A204.1 (cell line): ENCODE results near the gene ARL4D.
"Not testable (repeated sequence)": the region's sequence is repeated elsewhere in the genome, so short reads cannot be mapped to it uniquely, and the experiment has no call there.

ENCODE experiments used
- FAIRE-seq: peaks from 2 replicates; lab custom pipeline; 2012; peaks lifted over from hg19 to GRCh38; lab: Jason Lieb, UNC

Gene ARL4D, protein sequence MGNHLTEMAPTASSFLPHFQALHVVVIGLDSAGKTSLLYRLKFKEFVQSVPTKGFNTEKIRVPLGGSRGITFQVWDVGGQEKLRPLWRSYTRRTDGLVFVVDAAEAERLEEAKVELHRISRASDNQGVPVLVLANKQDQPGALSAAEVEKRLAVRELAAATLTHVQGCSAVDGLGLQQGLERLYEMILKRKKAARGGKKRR

DNA sequence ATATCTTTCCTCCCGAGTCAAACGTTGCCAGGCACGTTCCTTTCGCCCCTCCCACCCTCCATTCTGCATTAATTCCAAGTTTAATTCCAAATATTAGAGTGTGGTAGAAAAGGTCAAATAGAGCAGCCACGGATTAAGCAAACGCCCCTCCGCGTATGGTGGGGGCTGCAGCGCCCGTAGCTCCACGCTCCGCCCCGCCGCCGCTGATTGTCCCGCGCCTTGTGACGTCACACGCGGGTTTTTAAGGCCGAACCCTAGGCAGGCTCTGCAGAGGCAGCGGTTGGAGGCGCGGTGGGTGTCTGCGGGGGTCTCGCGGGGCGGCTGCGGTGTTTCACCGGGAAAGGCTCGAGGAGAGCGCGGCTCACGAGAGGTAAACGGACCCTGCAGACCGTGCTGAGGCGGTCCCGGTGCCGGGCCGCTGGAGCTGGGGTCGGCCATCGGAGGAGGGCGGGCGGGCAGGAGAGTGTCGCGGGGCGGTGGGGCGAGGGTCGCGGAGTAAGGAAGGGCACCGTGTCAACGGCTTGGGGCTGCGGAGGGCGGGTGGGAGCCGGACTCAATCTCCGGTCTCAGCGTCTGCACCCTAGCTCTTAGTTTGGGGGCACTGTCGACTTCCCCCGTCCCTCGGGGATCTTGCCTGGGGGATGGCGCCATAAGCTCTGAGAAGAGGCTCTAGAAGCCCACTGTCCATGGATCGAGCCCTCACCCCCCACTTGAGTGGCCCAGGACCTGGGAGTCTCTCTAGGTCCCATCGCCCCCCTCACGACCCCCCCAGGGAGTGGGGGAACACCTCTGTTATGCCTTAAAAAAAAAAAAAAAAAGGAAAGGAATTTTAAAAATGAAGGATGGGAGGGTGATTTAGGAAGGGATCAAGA is at the start of gene ARL4D:
Gene ARL4D, plus strand, starts transcription at position 270 of the 872 bp plus-strand sequence. CDS start 740 bp downstream, outside the sequence.
- no peak for FAIRE-seq

DNA sequence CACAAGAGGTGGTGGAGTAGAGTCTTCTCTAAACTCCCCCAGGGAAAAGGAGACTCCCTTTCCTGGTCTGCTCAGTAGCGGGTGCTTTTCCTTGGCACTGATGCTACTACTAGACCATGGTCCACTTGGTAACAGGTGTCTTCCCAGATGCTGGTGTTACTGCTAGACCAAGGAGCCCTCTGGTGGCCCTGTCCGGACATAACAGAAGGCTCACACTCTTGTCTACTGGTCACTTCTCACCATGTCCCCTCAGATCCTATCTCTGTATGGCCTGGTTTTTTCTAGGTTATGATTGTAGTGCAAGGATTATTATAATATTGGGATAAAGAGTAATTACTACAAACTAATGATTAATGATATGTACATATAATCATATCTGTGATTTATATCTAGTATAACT is 49.7 kb upstream of the ARL4D start:
- no peak for FAIRE-seq

GRCh38 chr17:43350888-43351361 is 47.9 kb upstream of the ARL4D start:
- no peak for FAIRE-seq

DNA sequence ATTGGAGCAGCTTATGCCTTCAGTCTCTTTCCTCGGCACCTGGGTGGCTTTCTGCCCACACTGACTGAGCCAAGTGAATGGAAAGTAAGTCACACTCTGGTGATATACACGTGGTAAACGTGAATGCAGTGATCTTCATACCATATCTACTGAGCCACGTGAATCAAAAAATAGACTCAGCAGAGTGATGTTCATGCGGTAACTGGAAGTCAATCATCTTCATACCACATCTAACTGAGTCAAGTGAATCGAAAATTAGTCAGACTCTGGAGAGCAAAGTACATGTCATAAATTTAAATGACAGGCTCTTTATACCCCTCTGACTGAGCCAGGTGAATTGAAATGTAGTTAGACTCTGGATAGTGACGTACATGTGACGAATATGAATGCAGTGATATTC is 47.1 kb upstream of the ARL4D start:
- no peak for FAIRE-seq

DNA sequence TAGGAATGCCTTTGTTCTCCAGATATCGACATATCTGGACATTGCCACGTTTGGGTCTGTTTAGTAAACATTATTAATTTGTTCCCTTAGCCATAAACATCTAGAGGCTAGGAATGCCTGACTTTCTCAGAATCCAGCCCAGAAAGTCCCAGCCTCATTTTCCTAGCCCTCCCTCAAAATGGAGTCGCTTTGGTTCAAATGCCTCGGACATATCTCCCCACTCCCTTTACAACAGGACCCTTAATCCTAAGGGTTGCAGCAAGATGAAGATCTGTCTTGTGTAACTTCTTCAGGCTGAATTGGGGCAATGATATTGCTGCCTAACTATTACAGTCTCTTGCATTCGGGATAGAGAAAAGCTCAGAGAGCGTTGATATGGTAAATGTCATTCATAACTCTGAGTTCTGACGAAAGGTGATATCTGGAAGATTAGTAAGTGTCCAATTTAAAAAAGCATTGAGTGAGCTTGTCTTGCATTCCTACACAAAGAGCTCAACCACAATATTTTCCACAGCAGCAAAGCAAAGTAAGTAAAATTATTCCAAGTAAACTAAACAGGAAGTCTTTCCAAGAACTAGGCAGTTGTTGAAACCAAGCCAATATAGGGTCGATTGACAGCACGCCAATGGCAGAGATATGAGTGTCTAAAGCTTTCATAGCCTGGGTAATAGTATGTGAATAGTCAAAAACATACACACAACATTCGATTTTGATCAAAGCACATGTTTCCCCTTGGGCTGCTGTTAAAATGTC is 46.0 kb upstream of the ARL4D start:
- FAIRE-seq, result no peak

DNA sequence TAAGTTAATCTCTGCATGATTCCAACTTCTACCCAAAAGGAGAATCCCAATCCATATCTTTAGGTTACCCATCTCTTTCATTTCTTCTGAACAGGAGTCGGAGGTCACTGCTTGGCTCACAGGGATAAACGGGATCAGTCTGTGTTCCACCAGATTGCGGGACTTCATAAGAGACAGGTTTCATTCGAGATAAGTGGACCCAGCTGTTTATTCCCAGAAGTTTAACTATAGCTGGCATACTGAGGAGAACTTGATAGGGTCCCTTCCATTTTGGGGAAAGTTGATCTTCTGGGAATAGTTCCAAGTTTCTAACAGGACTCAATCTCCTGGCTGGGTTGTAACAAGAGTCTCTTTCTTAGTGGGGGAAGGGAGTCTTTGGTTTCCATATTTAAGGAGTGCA is 45.4 kb upstream of the ARL4D start:
- FAIRE-seq, result no peak

DNA sequence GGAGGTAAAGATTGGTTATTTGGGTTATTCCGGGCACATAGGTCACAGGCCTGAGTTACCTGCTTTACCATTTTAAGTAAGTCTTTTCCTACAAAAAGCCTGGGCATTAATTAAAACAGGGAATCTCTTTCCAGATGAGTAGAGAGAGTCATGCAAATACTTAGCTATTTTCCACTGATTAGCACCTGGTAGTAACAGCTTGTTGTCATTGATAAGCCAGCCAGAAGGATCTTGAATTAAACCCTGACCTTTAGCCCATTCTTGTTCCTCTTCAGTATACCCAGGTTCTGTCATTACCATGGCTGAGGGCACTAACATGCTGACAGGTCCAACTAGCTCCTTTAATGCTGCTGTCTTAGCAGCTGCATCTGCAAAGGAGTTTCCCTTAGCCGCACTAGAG is 44.4 kb upstream of the ARL4D start:
- no peak for FAIRE-seq

GRCh38 chr17:43356450-43356849 is 42.3 kb upstream of the ARL4D start:
- no peak for FAIRE-seq

- FAIRE-seq, result no peak
These were observed 41.8 kb upstream of the ARL4D start for GRCh38 chr17:43356999-43357398.

- FAIRE-seq, result no peak
These were observed 39.2 kb upstream of the ARL4D start for GRCh38 chr17:43359469-43360110.

GRCh38 chr17:43360376-43360738 is 38.4 kb upstream of the ARL4D start:
- no peak for FAIRE-seq

DNA sequence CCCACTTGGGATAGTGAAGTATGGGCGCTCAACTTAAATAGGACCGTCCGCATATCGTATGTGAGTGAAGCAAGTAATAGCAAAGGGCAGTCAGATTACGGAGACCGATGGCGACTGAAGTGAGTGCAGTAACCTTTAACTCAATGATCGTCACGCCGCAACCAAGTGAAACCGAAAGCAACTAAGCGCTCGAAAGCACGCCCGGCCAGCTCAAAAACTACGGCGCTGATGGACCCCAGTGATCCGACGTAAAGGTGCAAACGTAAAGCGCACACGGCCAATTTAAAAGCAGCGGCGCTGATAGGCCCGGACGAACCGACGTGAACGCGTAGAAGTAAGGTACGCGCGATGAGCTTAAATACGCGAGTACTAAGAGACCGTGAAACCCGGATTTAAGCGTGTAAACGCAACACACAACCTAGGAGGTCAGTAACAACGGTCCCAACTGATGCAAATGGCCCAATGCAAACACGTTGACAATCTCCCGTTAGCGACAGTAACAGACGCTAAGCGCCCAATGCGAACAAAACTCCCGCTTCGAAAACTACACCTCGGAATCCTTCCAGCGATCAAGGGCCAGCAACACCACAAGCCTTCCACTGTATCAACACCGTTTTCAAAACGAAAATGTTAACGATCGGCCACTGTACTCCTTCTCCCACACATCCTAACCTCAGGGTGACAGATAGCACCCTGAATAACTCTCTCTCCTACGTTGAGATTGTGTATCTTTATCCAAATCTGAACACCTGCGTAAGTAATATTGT is 37.9 kb upstream of the ARL4D start:
- peak; percentile 85 for FAIRE-seq

DNA sequence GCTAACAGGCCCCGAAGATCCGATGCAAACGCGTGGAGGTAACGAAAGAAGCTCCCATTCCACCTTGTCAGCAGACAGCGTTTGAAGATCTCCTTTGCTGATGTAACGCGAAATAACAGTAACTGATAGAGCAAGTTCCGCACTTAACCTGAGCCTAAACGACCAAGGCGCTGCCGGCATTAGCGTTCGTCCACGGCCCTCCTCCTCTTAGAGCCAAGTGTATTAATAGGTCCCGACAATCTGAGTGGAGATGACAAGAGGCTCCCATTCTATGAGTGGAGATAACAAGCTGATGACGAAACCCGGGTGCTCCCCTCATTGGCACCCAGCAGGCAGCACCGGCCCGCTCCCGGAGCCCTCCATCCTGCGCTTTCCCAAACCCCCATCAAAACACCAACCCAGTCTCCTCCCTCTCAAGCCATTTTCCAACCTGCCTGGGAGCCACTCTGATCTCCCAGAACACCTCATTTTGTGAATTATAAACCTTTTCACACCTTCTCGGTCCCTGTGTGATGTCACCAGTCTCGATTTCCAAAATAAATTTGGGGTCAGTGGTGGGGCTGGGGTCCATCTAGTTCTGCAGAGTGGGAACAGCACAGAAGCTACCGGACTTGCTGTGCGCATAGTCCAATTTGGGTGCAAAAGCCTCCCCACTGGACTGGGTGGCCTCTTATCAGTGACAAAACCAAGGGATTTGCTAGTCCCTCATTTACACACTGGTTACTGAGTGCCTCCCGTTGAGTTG is 35.4 kb upstream of the ARL4D start:
- no peak for FAIRE-seq

GRCh38 chr17:43363926-43364285 is 34.9 kb upstream of the ARL4D start:
- no peak for FAIRE-seq

GRCh38 chr17:43365356-43365755 is 33.4 kb upstream of the ARL4D start:
- no peak for FAIRE-seq

DNA sequence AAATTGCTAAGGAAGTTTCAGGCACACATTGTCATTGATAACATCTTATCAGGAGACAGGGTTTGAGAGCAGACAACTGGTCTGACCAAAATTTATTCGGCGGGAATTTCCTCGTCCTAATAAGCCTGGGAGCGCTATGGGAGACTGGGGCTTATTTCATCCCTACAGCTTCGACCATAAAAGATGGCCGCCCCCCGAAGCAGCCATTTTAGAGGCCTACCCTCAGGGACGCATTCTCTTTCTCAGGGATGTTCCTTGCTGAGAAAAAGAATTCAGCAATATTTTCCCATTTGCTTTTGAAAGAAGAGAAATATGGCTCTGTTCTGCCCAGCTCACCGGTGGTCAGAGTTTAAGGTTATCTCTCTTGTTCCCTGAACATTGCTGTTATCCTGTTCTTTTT is 32.9 kb upstream of the ARL4D start:
- FAIRE-seq, result not testable (repeated sequence)

GRCh38 chr17:43366891-43367736 is 31.7 kb upstream of the ARL4D start:
- FAIRE-seq, result no peak

DNA sequence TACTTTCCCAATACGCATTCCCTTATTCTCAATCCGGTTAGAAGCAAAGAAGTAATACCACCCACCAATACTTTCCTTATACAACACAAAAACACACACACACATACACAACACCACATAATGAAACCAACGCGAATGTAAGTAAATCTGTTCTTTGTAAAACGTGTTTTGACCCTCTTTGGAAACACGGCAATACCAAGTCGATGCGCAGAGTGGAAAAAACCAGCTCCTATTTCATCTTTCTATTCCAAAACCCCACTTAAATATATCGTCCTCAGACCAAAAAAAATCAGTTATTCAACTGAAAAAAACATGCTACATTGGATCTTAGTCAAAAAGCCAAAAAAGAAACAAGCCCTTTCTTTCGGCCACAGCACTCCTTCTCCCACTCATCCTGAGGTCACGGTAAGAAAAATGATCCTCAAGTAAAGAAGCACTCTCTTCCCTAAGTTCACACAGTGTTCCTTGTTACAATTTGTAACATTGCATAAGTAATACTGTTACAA is 31.0 kb upstream of the ARL4D start:
- FAIRE-seq, result peak; percentile 93

DNA sequence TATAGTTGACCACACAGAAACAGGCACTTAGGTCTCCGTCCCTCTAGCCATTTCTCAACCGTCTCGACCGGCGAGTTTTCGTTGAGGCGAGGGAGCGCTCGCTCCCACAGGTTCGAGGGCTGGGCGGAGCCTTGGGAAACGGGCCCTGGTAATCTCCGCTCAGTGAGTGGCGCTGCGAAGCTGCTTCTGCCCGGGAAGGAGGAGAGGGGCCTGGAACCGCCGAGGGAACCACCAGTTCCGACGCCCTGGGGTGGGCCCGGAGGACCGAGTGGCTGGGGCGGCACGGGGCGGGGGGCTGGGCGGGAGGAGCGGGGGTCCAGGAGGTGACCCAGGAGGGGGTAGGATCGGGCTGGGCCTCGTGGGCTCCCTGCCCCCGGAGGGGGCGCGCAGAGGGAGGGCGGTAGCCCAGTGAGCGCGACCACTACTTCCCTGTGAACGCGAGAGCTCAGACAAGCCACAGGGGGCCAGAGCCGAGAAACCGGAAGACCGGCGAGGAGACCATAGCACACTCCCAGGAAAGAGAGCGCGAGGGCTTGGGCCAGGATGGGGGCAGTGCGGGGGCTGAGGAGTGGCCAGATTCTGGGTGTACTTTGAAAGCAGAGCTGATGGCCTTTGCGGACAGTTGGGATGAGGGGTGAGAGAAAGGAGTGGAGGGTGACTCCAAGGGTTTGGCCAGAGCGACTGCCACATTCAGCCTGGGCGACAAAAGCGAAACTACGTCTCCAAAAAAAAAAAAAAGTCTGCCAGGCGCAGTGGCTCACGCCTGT is 29.9 kb upstream of the ARL4D start:
- no peak for FAIRE-seq
